Psoas muscle (tissue), 8 donors: ENCODE data around the gene CRTAC1. TPM values are rescaled to one million over a fixed set of nuclear protein-coding genes. Genes with fewer than 3 reads are reported as not detected.

Experiments used
- ATAC-seq, 4 donors: fragments of 200-7000 bp; cut with Tn5 transposase; one replicate each; pipeline ENCODE4 v1.9.1; 2020; ENCODE audit warnings: moderate library complexity in 3 of 4, mild to moderate bottlenecking in 2 of 4
- DNase-seq, 2 donors: peaks; one replicate each; pipeline ENCODE4 v3.0.0-alpha.2; 2020
- H3K27ac ChIP-seq: fragments of 200-600 bp; one replicate; pipeline ENCODE4 v1.8.0; 2022
- H3K27me3 ChIP-seq, 3 donors: fragments of 200-600 bp in 1 of 3; one replicate each; pipeline versions ENCODE4 v1.6.1 to v1.8.0; 2013 to 2022; ENCODE audit warnings: low read length in 2 of 3, mild to moderate bottlenecking in 2 of 3, moderate library complexity in 1 of 3; ENCODE audit not compliant: insufficient read depth in 3 of 3
- H3K36me3 ChIP-seq, 2 donors: fragments of 200-600 bp in 1 of 2; one replicate each; pipeline versions ENCODE4 v1.6.1 to v1.8.0; 2013 to 2022; ENCODE audit warnings: low read depth in 1 of 2, mild to moderate bottlenecking in 1 of 2, moderate library complexity in 1 of 2; ENCODE audit not compliant: insufficient read depth in 1 of 2
- H3K4me1 ChIP-seq: fragments of 200-600 bp; one replicate; pipeline ENCODE4 v1.8.0; 2022
- H3K4me3 ChIP-seq: fragments of 200-600 bp; one replicate; pipeline ENCODE4 v1.8.0; 2022; ENCODE audit warnings: mild to moderate bottlenecking
- H3K9me3 ChIP-seq: fragments of 200-600 bp; one replicate; pipeline ENCODE4 v1.8.0; 2022
- CTCF ChIP-seq: fragments of 200-600 bp; IDR thresholded peaks from one replicate; pipeline ENCODE4 v1.8.0; 2022; ENCODE audit warnings: antibody characterized with exemption
- WGBS, 3 donors: extraction: QIAGEN DNeasy Blood & Tissue Kit; methylation state at CpG; one replicate each; pipeline versions ENCODE4 v1.1.6 to v1.1.7; 2013; 5-methylcytosine and 5-hydroxymethylcytosine counted together
- intact Hi-C, 2 donors: fragments of 100-400 bp; cut with DNase I; formaldehyde crosslinking; loops; one replicate each; pipeline versions ENCODE4 v1.11.0 to v1.14.2; 2022
- polyA plus RNA-seq, 3 donors: library from polyadenylated mRNA; stranded (reverse); fragments of 200-250 nt; gene quantifications; one replicate each; pipeline ENCODE4 v1.2.3, GENCODE V29; 2013
- total RNA-seq, 4 donors: library from RNA; stranded (reverse); fragmentation: NEBNext Ultra II Directional in 2 of 4; extraction: Animal tissue kit (Norgen Biotek cat#: 25700) in 2 of 4; gene quantifications; one replicate each; pipeline versions ENCODE4 v1.2.1 to v1.2.4, GENCODE V29; 2021 to 2023
- donor health status: healthy with polysubstance abuse.
- donor health status: DM: no; HTN: no; CAD: no; lungs with moderate emphysema.
- donor health status: Bipolar disorder and iron deficiency.
- donor health status: healthy.
- donor health status: DM: yes; HTN: yes; CAD: no.
- donor health status: DM: no; HTN: no; CAD: no.
- donor health status: DM: no; HTN: no; CAD: no.
- donor health status: DM: yes; HTN: yes; CAD: no.

The CRTAC1 gene
- total and polyA plus RNA-seq, 7 donors, result 0.07 to 0.93 (median 0.30) TPM

DNA sequence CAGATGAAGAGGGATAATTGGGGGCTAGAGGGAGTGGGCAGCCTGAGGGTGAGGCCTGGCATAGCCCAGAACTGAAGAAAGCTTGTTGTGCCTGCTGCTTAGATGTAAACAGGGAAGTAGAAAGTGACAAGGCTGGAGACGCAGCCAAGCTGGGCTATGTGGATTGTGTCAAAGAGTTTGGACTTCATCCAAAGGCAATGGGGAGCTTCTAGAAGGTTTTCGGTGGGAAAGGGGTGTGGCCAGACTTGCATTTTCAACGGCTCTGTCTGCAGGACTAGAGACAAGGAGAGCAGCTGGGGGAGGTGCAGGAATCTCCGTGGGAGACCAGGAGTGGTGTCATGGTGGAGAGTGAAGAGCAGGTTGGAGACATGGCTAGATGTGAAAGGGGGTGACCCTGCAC is 132.0 kb downstream of the CRTAC1 start:
- intact Hi-C loops, result no loop called here
- Histone ChIP-seq H3K27me3 (peaks cover 0 to 7% (median 0%) of the 10 kb centered on the region in 3 donors), H3K27ac (no peak overlapping the region), H3K36me3 (no peaks in the 10 kb centered on the region), H3K9me3 (no peaks in the 10 kb centered on the region), H3K4me3 (no peak overlapping the region), H3K4me1 (no peaks in the 10 kb centered on the region)
- ATAC-seq, result no peak
- TF ChIP-seq CTCF, result no peak
- DNase-seq, result no peak
- WGBS, 3 donors, result 20 to 23% (median 20%) methylated on average over 4 of the region's 4 CpGs

DNA sequence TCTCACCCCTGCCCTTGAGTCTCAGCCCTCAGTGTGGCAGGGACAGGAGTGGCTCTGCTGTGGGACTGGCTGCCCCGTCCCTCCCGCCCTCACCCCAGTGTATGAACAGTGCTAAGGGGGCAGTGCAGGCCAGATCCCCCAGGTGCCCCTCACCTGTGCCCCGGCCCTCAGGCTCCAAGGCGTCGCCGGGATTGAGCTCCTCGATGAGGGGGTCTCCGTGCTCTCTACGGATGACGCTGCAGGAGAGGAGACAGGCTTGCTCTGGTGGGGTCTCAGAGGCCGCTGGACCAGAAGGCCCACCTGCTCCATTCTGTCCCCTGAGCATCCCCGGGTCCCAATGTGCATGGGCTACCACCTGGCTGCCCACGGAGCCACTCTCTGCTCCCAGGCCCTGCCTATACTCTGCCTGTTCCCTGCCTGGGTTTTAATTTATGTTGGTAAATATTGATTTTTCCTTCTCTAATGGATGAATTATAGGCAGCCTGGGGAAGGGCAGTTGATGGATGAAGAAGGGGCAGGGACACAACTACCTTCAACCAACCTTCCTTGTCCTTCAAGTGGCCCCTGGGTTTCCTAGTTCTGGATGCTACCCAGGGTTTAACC is 133.6 kb downstream of the CRTAC1 start:
- Histone ChIP-seq H3K27me3 (peaks cover 0 to 10% (median 0%) of the 10 kb centered on the region in 3 donors), H3K9me3 (no peaks in the 10 kb centered on the region), H3K27ac (no peak overlapping the region), H3K36me3 (no peaks in the 10 kb centered on the region), H3K4me3 (no peak overlapping the region), H3K4me1 (no peaks in the 10 kb centered on the region)
- no peak for TF ChIP-seq CTCF
- intact Hi-C loops, result no loop called here
- DNase-seq (no peak), ATAC-seq (no peak)
- 90 to 94% (median 93%) methylated on average over 13 of the region's 13 CpGs for WGBS, 3 donors

GRCh38 chr10:97895915-97896314 is 134.5 kb downstream of the CRTAC1 start:
- Histone ChIP-seq H3K4me3 (no peak overlapping the region), H3K4me1 (no peaks in the 10 kb centered on the region), H3K9me3 (no peaks in the 10 kb centered on the region), H3K27me3 (peaks cover 0 to 10% (median 0%) of the 10 kb centered on the region in 3 donors), H3K36me3 (no peaks in the 10 kb centered on the region), H3K27ac (no peak overlapping the region)
- 51 to 67% (median 58%) methylated on average over 9 of the region's 9 CpGs for WGBS, 3 donors
- DNase-seq (no peak), ATAC-seq (no peak)
- TF ChIP-seq CTCF, result no peak
- intact Hi-C loops, result no loop called here

- TF ChIP-seq CTCF, result no peak
- ATAC-seq (no peak), DNase-seq (no peak)
- Histone ChIP-seq H3K4me1 (no peaks in the 10 kb centered on the region), H3K27ac (no peak overlapping the region), H3K9me3 (no peaks in the 10 kb centered on the region), H3K4me3 (no peak overlapping the region), H3K36me3 (no peaks in the 10 kb centered on the region), H3K27me3 (peaks cover 0 to 10% (median 0%) of the 10 kb centered on the region in 3 donors)
- intact Hi-C loops, result no loop called here
- WGBS, 3 donors, result 84 to 85% (median 85%) methylated on average over 13 of the region's 13 CpGs
These were observed 135.3 kb downstream of the CRTAC1 start for GRCh38 chr10:97895084-97895483.

DNA sequence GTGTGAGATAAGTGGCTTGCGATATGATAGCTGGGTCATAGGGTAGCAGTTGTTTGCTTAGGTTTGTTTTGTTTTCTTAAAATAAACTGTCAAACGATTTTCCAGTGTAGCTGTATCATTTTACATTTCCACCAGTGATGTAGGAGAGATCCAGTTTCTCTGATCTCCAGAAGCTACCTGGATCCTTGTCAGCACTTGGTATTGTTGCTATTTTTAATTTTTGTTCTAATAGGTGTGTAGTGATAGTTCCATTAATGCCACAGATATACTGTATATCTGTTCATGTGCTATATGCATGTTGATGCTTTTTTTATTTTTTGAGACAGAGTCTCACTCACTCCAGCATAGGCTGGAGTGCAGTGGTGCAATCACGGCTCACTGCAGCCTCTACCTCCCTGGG is 136.3 kb downstream of the CRTAC1 start:
- 54 to 64% (median 57%) methylated on average over 3 of the region's 3 CpGs for WGBS, 3 donors
- intact Hi-C loops, result no loop called here
- Histone ChIP-seq H3K4me3 (no peak overlapping the region), H3K27me3 (peaks cover 0 to 10% (median 0%) of the 10 kb centered on the region in 3 donors), H3K27ac (no peak overlapping the region), H3K9me3 (no peaks in the 10 kb centered on the region), H3K36me3 (no peaks in the 10 kb centered on the region), H3K4me1 (no peaks in the 10 kb centered on the region)
- DNase-seq, result no peak
- TF ChIP-seq CTCF, result no peak
- ATAC-seq, result no peak
